Mesodermal cell (in vitro differentiated cells): ENCODE measurements around the gene KCNK4.
A peak's percentile ranks its signal among the peaks of the same experiment; 100 is the strongest.

Experiments used
- H3K27ac ChIP-seq: 2 replicates; pipeline ENCODE4 v1.7.0; 2013; ENCODE audit warnings: mild to moderate bottlenecking, low read depth, low read length, moderate library complexity; ENCODE audit not compliant: severe bottlenecking
- H3K36me3 ChIP-seq: 2 replicates; pipeline ENCODE4 v1.7.1; 2013; ENCODE audit warnings: mild to moderate bottlenecking, low read length, moderate library complexity; ENCODE audit not compliant: control insufficient read depth, insufficient read depth
- H3K4me1 ChIP-seq: one replicate; pipeline ENCODE4 v1.7.1; 2013; ENCODE audit warnings: mild to moderate bottlenecking, low read length; ENCODE audit not compliant: insufficient read depth, control insufficient read depth, poor library complexity, severe bottlenecking
- H3K4me3 ChIP-seq: 2 replicates; pipeline ENCODE4 v1.7.0; 2013; ENCODE audit warnings: low read length, control low read depth, mild to moderate bottlenecking; ENCODE audit not compliant: insufficient read depth, poor library complexity, severe bottlenecking; ENCODE audit errors: extremely low read depth
- H3K9me3 ChIP-seq: 2 replicates; pipeline ENCODE4 v1.7.1; 2013; ENCODE audit warnings: mild to moderate bottlenecking, low read length, moderate library complexity; ENCODE audit not compliant: control insufficient read depth
- WGBS, 2 experiments: methylation state at CpG; one replicate each; pipeline ENCODE4 v1.1.5; 2013; ENCODE audit warnings: missing lambda C conversion rate in 2 of 2; ENCODE audit not compliant: insufficient coverage in 2 of 2; 5-methylcytosine and 5-hydroxymethylcytosine counted together

KCNK4 gene

DNA sequence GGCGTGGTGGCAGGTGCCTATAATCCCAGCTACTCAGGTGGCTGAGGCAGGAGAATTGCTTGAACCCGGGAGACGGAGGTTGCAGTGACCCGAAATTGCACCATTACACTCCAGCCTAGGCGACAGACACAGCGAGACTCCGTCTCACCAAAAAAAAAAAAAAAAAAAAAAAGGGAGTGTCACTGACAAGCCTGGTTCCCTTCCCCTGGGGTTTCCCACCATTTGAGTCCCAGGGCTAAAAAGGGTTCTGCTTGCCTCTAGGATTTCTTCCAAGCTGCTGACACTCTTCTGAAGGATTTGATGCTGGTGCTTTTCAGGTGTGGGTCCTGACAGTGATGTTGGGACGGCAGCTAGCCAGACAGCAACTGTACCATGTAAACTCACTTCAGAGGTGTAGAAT is 47.6 kb downstream of the KCNK4 start:
- peaks cover 4% of the 10 kb centered on the region for H3K4me1 ChIP-seq
- H3K9me3 ChIP-seq, result no peaks in the 10 kb centered on the region
- WGBS, 2 experiments, result 91 to 95% methylated on average over 5 to 7 of the region's 8 CpGs
- no peaks in the 10 kb centered on the region for H3K36me3 ChIP-seq
- H3K27ac ChIP-seq, result no peak overlapping the region
- H3K4me3 ChIP-seq, result no peak overlapping the region

DNA sequence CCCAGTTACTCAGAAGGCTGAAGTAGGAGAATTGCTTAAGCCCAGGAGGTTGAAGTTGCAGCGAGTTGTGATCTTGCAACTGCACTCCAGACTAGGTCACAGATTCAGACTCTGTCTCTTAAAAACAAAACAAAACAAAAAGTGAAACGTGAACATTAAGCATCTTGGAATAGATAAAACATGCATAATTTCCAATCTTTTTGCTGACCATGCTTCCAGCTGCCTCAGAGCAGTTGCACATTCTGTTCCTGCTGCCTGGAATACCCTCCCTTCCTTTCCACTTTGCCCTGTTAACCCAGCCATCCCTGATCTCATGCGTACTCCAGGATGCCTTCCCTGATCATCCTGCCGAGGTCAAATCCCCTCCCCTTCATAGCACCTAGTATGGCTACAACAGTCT is 48.2 kb downstream of the KCNK4 start:
- WGBS, 2 experiments, result 91 to 96% methylated on average over 2 to 3 of the region's 4 CpGs
- H3K9me3 ChIP-seq, result no peaks in the 10 kb centered on the region
- no peak overlapping the region for H3K4me3 ChIP-seq
- H3K36me3 ChIP-seq, result no peaks in the 10 kb centered on the region
- no peak overlapping the region for H3K27ac ChIP-seq
- peaks cover 4% of the 10 kb centered on the region for H3K4me1 ChIP-seq

DNA sequence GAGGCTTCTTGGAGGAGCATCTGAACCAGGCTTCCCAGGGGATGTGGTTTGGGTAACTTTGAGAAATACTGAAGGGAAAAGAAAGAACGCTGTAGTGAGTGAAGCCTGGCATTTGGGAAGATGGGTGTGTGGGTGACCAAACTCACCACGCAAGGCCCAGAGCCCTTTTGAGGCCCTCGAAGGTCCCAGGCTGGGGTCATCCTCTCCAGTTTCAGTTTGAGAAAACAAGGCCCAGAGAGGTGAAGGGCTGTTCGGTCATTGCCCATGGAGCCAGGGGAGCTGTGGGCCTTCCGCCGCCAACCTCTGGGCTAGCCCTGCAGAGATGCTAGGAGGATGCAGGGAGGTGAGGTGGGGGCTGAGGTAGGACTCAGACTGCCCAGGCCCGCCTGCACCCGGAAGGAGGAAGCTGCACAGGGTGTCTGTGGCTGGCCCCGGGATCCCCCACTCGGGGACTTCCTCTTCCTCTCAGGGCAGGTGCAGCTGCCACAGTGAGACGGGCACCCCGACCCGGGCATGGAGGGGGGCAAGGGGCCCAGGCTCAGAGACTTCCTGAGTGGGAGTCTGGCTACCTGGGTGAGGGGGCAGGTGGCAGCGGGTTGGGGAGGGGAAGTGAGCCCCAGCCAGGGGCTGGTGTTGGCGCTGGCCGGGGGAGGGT is 48.8 kb downstream of the KCNK4 start, which contains the start of gene CCDC88B:
CCDC88B (plus strand) TSS at position 451 of the 655 bp plus-strand sequence; CDS start at position 514, 63 bp downstream.
- Histone ChIP-seq H3K27ac (no peak within 1 kb of the TSS), H3K9me3 (no peaks in the 10 kb centered on the region), H3K36me3 (no peaks in the 10 kb centered on the region), H3K4me3 (no peak within 1 kb of the TSS), H3K4me1 (peaks cover 4% of the 10 kb centered on the region)
- WGBS, 2 experiments, result 90 to 96% methylated on average over 8 to 14 of the region's 16 CpGs

DNA sequence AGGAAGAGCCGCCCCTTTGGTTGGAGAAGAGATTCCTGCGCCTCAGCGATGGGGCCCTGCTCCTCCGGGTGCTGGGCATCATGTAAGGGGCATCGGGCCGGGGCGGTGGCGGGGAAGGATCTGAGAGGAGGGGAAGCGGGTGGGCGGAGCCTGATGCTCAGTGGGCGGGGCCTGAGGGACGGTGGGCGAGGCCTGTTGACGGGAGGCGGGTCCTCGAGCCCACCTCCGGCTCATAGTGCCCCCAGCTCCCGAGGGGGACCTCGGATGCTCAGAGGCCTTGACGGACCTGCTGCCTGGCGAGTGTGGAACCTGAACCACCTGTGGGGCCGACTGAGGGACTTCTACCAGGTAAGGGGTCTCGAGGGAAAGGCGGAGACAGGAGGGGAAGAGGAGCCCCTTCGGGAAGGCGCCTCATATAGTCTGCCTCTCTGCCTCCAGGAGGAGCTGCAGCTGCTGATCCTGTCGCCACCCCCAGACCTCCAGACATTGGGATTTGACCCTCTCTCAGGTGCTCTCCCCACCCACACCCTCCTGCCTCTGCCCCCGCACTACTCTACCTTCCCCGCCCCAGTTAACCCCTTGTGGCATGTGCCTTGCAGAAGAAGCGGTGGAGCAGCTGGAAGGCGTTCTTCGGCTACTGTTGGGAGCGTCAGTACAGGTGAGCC is 49.7 kb downstream of the KCNK4 start:
- Histone ChIP-seq H3K27ac (no peak overlapping the region), H3K9me3 (no peaks in the 10 kb centered on the region), H3K4me3 (no peak overlapping the region), H3K36me3 (no peaks in the 10 kb centered on the region), H3K4me1 (no peaks in the 10 kb centered on the region)
- WGBS, 2 experiments, result 56 to 67% methylated on average over 14 to 31 of the region's 33 CpGs

DNA sequence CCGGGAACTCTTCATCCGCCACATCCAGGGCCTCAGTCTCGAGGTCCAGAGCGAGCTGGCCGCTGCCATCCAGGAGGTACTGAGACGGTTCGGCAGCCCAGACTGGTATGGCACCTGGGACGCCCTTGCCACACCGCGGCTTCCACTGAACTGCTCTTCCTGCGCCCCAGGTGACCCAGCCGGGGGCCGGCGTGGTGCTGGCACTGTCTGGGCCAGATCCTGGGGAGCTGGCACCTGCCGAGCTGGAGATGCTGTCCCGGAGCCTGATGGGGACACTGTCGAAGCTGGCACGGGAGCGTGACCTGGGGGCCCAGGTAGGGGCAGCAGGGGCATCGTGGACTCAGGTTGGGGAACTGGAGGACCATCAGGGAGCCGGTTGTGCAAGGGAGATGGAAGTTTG is 50.3 kb downstream of the KCNK4 start:
- H3K36me3 ChIP-seq, result no peaks in the 10 kb centered on the region
- 87 to 96% methylated on average over 12 to 21 of the region's 21 CpGs for WGBS, 2 experiments
- H3K4me1 ChIP-seq, result no peaks in the 10 kb centered on the region
- H3K9me3 ChIP-seq, result no peaks in the 10 kb centered on the region
- no peak overlapping the region for H3K27ac ChIP-seq
- H3K4me3 ChIP-seq, result no peak overlapping the region

DNA sequence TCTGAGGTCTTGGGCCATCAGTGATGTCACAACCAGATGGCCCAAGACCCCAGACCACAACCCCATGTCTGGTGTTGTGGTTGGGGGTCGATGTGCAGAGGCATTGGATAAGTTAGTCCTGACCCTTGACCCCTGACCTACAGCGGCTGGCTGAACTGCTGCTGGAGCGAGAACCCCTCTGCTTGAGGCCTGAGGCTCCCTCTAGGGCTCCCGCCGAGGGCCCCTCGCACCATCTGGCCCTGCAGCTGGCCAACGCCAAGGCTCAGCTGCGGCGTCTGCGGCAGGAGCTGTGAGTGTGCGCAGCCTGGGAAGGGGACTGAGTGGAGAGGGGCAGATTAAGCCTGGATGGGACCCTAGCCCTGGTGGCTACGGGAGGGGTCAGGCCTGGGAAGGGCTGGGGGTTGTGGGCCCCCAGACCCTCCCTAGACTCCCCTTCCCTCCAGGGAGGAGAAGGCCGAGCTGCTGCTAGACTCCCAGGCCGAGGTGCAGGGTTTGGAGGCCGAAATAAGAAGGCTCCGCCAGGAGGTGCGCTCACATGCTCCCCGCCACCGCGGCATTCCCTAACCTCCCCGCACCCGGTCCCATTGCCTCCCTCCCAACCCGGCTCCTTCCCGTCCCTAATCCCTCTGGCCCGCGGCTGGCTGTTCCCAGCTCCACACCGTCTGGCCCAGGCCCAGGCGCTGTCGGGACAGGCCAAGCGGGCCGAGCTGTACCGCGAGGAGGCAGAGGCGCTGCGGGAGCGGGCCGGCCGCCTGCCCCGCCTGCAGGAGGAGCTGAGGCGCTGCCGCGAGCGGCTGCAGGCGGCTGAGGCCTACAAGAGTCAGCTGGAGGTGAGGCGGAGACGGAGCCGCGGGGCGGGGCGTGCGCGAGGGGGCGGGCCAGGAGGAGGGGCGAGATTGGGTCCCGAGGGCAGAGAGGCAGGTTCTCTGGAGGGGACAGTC is 51.0 kb downstream of the KCNK4 start:
- H3K27ac ChIP-seq, result no peak overlapping the region
- WGBS, 2 experiments, result 23 to 31% methylated on average over 37 to 41 of the region's 55 CpGs
- peak overlapping the region; percentile 16 for H3K4me3 ChIP-seq
- H3K36me3 ChIP-seq, result no peaks in the 10 kb centered on the region
- no peaks in the 10 kb centered on the region for H3K9me3 ChIP-seq
- H3K4me1 ChIP-seq, result no peaks in the 10 kb centered on the region

DNA sequence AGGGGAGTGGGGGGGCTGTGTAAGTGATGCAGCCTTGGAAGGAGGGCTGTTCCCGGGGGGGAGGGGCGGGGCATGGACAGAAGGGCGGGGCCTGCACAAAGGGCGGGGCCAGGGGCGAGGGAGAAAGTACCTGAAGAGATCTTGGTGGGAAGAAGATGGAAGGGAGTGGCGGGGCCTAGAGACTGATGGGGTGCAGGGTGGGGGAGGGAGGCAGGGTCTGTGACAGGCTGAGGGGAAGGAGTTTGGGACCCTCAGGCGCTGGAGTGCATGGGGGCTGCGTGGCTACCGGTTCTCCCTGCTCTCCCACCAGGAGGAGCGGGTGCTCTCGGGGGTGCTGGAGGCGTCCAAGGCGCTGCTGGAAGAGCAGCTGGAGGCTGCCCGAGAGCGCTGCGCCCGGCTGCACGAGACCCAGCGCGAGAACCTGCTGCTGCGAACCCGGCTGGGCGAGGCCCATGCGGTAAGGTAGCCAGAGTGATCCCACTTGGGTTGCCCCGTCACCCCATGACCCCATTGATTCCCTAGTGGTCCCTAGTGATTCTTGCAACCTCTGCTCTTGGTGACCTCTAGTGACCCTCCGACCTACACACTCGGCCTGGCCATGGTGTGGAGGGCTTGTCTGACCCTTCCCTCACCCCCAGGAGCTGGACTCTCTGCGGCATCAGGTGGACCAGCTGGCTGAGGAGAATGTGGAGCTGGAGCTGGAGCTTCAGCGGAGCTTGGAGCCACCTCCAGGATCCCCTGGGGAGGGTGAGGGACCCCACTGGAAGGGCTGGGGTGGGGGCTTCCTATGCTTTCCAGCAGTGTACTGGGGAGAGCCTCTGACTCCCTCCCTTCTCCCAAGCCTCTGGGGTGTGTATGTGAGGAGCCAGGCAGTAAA is 52.0 kb downstream of the KCNK4 start:
- peak overlapping the region; percentile 16 for H3K4me3 ChIP-seq
- H3K27ac ChIP-seq, result no peak overlapping the region

DNA sequence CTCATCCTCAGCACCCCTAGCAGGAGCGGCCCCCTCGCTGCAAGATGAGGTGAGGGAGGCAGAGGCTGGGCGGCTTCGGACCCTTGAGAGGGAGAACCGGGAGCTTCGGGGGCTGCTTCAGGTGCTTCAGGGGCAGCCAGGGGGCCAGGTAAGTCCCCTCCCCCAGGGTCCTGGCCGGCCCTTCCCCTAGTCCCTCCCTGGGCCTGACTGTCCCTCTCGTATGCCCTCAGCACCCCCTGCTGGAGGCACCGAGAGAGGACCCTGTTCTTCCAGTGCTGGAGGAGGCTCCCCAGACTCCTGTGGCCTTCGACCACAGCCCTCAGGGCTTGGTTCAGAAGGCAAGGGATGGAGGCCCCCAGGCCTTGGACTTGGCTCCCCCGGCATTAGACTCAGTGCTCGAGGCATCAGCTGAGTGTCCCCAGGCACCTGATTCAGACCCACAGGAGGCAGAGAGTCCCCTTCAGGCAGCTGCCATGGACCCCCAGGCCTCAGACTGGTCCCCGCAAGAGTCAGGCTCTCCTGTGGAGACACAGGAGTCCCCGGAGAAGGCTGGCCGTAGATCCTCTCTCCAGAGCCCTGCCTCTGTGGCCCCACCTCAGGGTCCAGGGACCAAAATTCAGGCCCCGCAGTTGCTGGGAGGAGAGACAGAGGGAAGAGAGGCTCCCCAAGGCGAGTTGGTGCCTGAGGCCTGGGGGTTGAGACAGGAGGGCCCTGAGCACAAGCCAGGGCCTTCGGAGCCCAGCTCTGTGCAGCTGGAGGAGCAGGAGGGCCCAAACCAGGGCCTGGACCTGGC is 52.9 kb downstream of the KCNK4 start:
- H3K4me3 ChIP-seq, result no peak overlapping the region
- no peaks in the 10 kb centered on the region for H3K4me1 ChIP-seq
- no peaks in the 10 kb centered on the region for H3K9me3 ChIP-seq
- WGBS, 2 experiments, result 84 to 91% methylated on average over 16 to 18 of the region's 18 CpGs
- H3K36me3 ChIP-seq, result no peaks in the 10 kb centered on the region
- H3K27ac ChIP-seq, result no peak overlapping the region

More for the DNA sequence above, 52.0 kb downstream of the KCNK4 start:
- Histone ChIP-seq H3K4me1 (no peaks in the 10 kb centered on the region), H3K36me3 (no peaks in the 10 kb centered on the region), H3K9me3 (no peaks in the 10 kb centered on the region)
- 89 to 92% methylated on average over 23 of the region's 29 CpGs for WGBS, 2 experiments

DNA sequence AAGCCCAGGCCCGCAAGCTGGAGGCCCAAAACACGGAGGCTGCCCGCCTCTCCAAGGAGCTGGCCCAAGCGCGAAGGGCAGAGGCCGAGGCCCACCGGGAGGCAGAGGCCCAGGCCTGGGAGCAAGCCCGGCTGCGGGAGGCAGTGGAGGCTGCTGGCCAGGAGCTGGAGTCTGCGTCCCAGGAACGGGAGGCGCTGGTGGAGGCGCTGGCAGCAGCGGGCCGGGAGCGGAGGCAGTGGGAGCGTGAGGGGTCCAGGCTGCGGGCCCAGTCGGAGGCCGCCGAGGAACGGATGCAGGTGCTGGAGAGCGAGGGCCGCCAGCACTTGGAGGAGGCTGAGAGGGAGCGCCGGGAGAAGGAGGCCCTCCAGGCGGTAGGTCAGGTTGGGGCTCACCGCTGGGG is 53.7 kb downstream of the KCNK4 start:
- Histone ChIP-seq H3K9me3 (no peaks in the 10 kb centered on the region), H3K36me3 (no peaks in the 10 kb centered on the region), H3K27ac (no peak overlapping the region), H3K4me3 (no peak overlapping the region), H3K4me1 (no peaks in the 10 kb centered on the region)
- WGBS, 2 experiments, result 95% methylated on average over 28 of the region's 28 CpGs
